ENCODE data around the gene OR5C1. TPM values are rescaled to one million over a fixed set of nuclear protein-coding genes. Genes with fewer than 3 reads are reported as not detected.

Gene OR5C1
- total RNA-seq, 2 donors from 2014 or later, result not detected

Other genes starting within 250 kb of the OR5C1 start
- gene OR1N2, start 235.8 kb upstream of the OR5C1 start, total RNA-seq, result not detected
- gene OR1L8, start 205.5 kb upstream of the OR5C1 start, total RNA-seq, result under 1 TPM in 1 of 2 donors, not detected in 1; 0.29 TPM
- not detected for gene OR1Q1, start 174.2 kb upstream of the OR5C1 start, total RNA-seq
- gene OR1B1, start 131.3 kb upstream of the OR5C1 start, total RNA-seq, result not detected
- gene OR1L1, start 127.2 kb upstream of the OR5C1 start, total RNA-seq, result not detected
- gene OR1L3, start 113.8 kb upstream of the OR5C1 start, total RNA-seq, result not detected
- gene OR1L4, start 64.9 kb upstream of the OR5C1 start, total RNA-seq, result not detected
- gene OR1L6, start 46.6 kb upstream of the OR5C1 start, total RNA-seq, result not detected
- gene OR1K1, start 11.2 kb downstream of the OR5C1 start, total RNA-seq, result not detected
- gene PDCL, start 39.7 kb downstream of the OR5C1 start, total RNA-seq, result 10 to 100 TPM; 12.1 to 15.8 TPM
- 10 to 100 TPM; 35.1 to 46.8 TPM for gene RC3H2, start 116.4 kb downstream of the OR5C1 start, total RNA-seq
- gene ZBTB6, start 124.4 kb downstream of the OR5C1 start, total RNA-seq, result 1 to 10 TPM; 7.7 to 9.0 TPM
- 1 to 10 TPM; 5.4 to 5.8 TPM for gene ZBTB26, start 142.6 kb downstream of the OR5C1 start, total RNA-seq
- 10 to 100 TPM; 64.1 to 75.4 TPM for gene RABGAP1, start 152.1 kb downstream of the OR5C1 start, total RNA-seq
- 1 to 10 TPM; 3.3 to 6.9 TPM for gene GPR21, start 244.7 kb downstream of the OR5C1 start, total RNA-seq